WTC11 (cell line): Measurements from ENCODE around the gene SULT2A1. TPM values are rescaled to one million over a fixed set of nuclear protein-coding genes. Genes with fewer than 3 reads are reported as not detected.

Experiments used
- ATAC-seq: fragments of 200-7000 bp; cut with Tn5 transposase; 2 replicates; pipeline ENCODE4 v1.10.0; 2021; ENCODE audit warnings: mild to moderate bottlenecking, moderate library complexity
- CTCF ChIA-PET: fragments of 300-600 bp; sonication (Branson Sonifier 250); formaldehyde crosslinking; loops from one replicate; lab custom pipeline; 2021; ENCODE audit warnings: antibody characterized with exemption; lab: Charles Lee
- POLR2A ChIA-PET: fragments of 350-600 bp; sonication (Branson Sonifier 250); formaldehyde crosslinking; loops from one replicate; lab custom pipeline; 2021; ENCODE audit warnings: antibody characterized with exemption; lab: Charles Lee
- DNase-seq: peaks from one replicate; pipeline ENCODE4 v3.0.0; 2021; ENCODE audit warnings: low spot score
- H3K27ac Mint-ChIP-seq: 2 replicates; pipeline ENCODE4 v1.8.0; 2021; ENCODE audit warnings: mixed read lengths
- H3K27me3 Mint-ChIP-seq: 2 replicates; pipeline ENCODE4 v1.8.0; 2021; ENCODE audit warnings: low read depth, mild to moderate bottlenecking, moderate library complexity, mixed read lengths
- H3K36me3 Mint-ChIP-seq: 2 replicates; pipeline ENCODE4 v1.8.0; 2021; ENCODE audit warnings: mixed read lengths
- H3K4me1 Mint-ChIP-seq: 2 replicates; pipeline ENCODE4 v1.8.0; 2022; ENCODE audit warnings: mixed read lengths
- H3K4me3 Mint-ChIP-seq: 2 replicates; pipeline ENCODE4 v1.8.0; 2021; ENCODE audit warnings: mild to moderate bottlenecking, moderate library complexity, mixed read lengths
- H3K9me3 Mint-ChIP-seq: 2 replicates; pipeline ENCODE4 v1.8.0; 2021; ENCODE audit warnings: mixed read lengths
- CREM ChIP-seq: sonication (generic); formaldehyde crosslinking; IDR thresholded peaks from 2 replicates; pipeline ENCODE4 v1.8.1; 2022; ENCODE audit warnings: mild to moderate bottlenecking, missing genetic modification reagents, moderate library complexity
- CTCF ChIP-seq: fragments of 200-600 bp; IDR thresholded peaks from 2 replicates; pipeline ENCODE4 v1.8.0; 2022; ENCODE audit warnings: antibody characterized with exemption
- ELF4 ChIP-seq: sonication (generic); formaldehyde crosslinking; IDR thresholded peaks from 2 replicates; pipeline ENCODE4 v1.8.1; 2022; ENCODE audit warnings: low read depth, mild to moderate bottlenecking, moderate library complexity, missing genetic modification reagents
- ERG ChIP-seq: fragments of 250-450 bp; sonication (Bioruptor Pico); IDR thresholded peaks from 2 replicates; pipeline ENCODE4 v1.8.0; 2021; ENCODE audit warnings: mild to moderate bottlenecking
- ETV6 ChIP-seq: sonication (generic); formaldehyde crosslinking; IDR thresholded peaks from 2 replicates; pipeline ENCODE4 v1.8.1; 2022; ENCODE audit warnings: mild to moderate bottlenecking, missing genetic modification reagents
- GTF2I ChIP-seq: fragments of 250-450 bp; sonication (Bioruptor Pico); conservative IDR thresholded peaks from 2 replicates; pipeline ENCODE4 v1.4.0; 2021; ENCODE audit warnings: mild to moderate bottlenecking
- IRF1 ChIP-seq: sonication (generic); formaldehyde crosslinking; IDR thresholded peaks from 2 replicates; pipeline ENCODE4 v1.8.0; 2023; ENCODE audit warnings: missing genetic modification reagents
- IRF2 ChIP-seq: sonication (generic); formaldehyde crosslinking; IDR thresholded peaks from 2 replicates; pipeline ENCODE4 v1.8.0; 2022; ENCODE audit warnings: low read depth, missing genetic modification reagents, borderline replicate concordance
- JUN ChIP-seq: sonication (generic); formaldehyde crosslinking; IDR thresholded peaks from 2 replicates; pipeline ENCODE4 v1.8.0; 2023; ENCODE audit warnings: mild to moderate bottlenecking, missing genetic modification reagents
- MAX ChIP-seq: sonication (generic); formaldehyde crosslinking; IDR thresholded peaks from 2 replicates; pipeline ENCODE4 v1.8.0; 2022; ENCODE audit warnings: mild to moderate bottlenecking, missing genetic modification reagents
- MXD4 ChIP-seq: fragments of 250-450 bp; sonication (Bioruptor Pico); IDR thresholded peaks from 2 replicates; pipeline ENCODE4 v1.8.0; 2021; ENCODE audit warnings: mild to moderate bottlenecking, moderate library complexity, borderline replicate concordance
- SOX15 ChIP-seq: fragments of 250-450 bp; sonication (Bioruptor Pico); IDR thresholded peaks from 2 replicates; pipeline ENCODE4 v1.9.0; 2021; ENCODE audit warnings: mild to moderate bottlenecking
- USF2 ChIP-seq: sonication (generic); formaldehyde crosslinking; IDR thresholded peaks from 2 replicates; pipeline ENCODE4 v1.8.1; 2023; ENCODE audit warnings: mild to moderate bottlenecking, missing genetic modification reagents, moderate library complexity
- ZBTB43 ChIP-seq: sonication (generic); formaldehyde crosslinking; IDR thresholded peaks from 2 replicates; pipeline ENCODE4 v1.8.1; 2023; ENCODE audit warnings: mild to moderate bottlenecking, missing genetic modification reagents
- ZMAT4 ChIP-seq: fragments of 250-450 bp; sonication (Bioruptor Pico); IDR thresholded peaks from 2 replicates; pipeline ENCODE4 v1.9.0; 2021; ENCODE audit warnings: mild to moderate bottlenecking
- ZNF121 ChIP-seq: sonication (generic); formaldehyde crosslinking; IDR thresholded peaks from 2 replicates; pipeline ENCODE4 v1.8.0; 2023; ENCODE audit warnings: missing genetic modification reagents
- ZNF232 ChIP-seq: sonication (generic); formaldehyde crosslinking; IDR thresholded peaks from 2 replicates; pipeline ENCODE4 v1.8.0; 2022; ENCODE audit warnings: mild to moderate bottlenecking, missing genetic modification reagents
- ZNF317 ChIP-seq: sonication (generic); formaldehyde crosslinking; IDR thresholded peaks from 2 replicates; pipeline ENCODE4 v1.8.1; 2023; ENCODE audit warnings: low read depth, mild to moderate bottlenecking, moderate library complexity, missing genetic modification reagents, borderline replicate concordance
- total RNA-seq: library from RNA; stranded (reverse); gene quantifications from 3 replicates; pipeline ENCODE4 v1.2.3, GENCODE V29; 2021

SULT2A1 gene
- total RNA-seq, 1 experiment from 2014 or later = 0.31 TPM

GRCh38 chr19:47848425-47848822, 37.7 kb downstream of the SULT2A1 start:
- peak overlapping the region; percentile 69 for H3K4me3 Mint-ChIP-seq
- DNase-seq = no peak
- peak; percentile 100 for TF ChIP-seq ZNF121 (CRISPR knock-in tag)
- TF ChIP-seq ZNF317 (CRISPR knock-in tag) = no peak
- peak; percentile 96 for TF ChIP-seq GTF2I (CRISPR knock-in tag)
- TF ChIP-seq, all 79 proteins: peak for 2
- H3K27me3 Mint-ChIP-seq = no peaks in the 10 kb centered on the region
- ChIA-PET CTCF (interaction anchor here (0.7 to 3.2 kb wide), 16 partner anchors 9 to 401 kb away, joined by 3 to 54 read pairs (median 18); partner anchors contain the start of genes CRX and PLA2G4C), POLR2A (interaction anchor here (0.7 to 1.3 kb wide), 2 partner anchors 24 to 104 kb away, joined by 4 to 10 read pairs; no protein-coding TSS in a partner anchor)
- peaks cover 37% of the 10 kb centered on the region for H3K4me1 Mint-ChIP-seq
- no peaks in the 10 kb centered on the region for H3K9me3 Mint-ChIP-seq
- no peaks in the 10 kb centered on the region for H3K36me3 Mint-ChIP-seq
- peak overlapping the region; percentile 98 for H3K27ac Mint-ChIP-seq
- no peak for ATAC-seq

- H3K36me3 Mint-ChIP-seq = no peaks in the 10 kb centered on the region
- H3K27ac Mint-ChIP-seq = no peak overlapping the region
- no peaks in the 10 kb centered on the region; the same call in 1 of the 2 replicates for H3K27me3 Mint-ChIP-seq
- CTCF ChIA-PET = interaction anchor here (0.9 to 1.3 kb wide), 5 partner anchors 18 to 29 kb away, joined by 3 to 9 read pairs (median 4); no protein-coding TSS in a partner anchor
- TF ChIP-seq CTCF = no peak
- ATAC-seq (no peak), DNase-seq (no peak)
- H3K4me3 Mint-ChIP-seq = no peak overlapping the region
- POLR2A ChIA-PET = no interaction called here
- H3K4me1 Mint-ChIP-seq = peaks cover 26% of the 10 kb centered on the region
- no peaks in the 10 kb centered on the region for H3K9me3 Mint-ChIP-seq
Observed at GRCh38 chr19:47842941-47843340, 43.2 kb downstream of the SULT2A1 start.

- no peaks in the 10 kb centered on the region for H3K9me3 Mint-ChIP-seq
- no peaks in the 10 kb centered on the region; the same call in 1 of the 2 replicates for H3K27me3 Mint-ChIP-seq
- H3K27ac Mint-ChIP-seq = peak overlapping the region; percentile 92
- peaks cover 26% of the 10 kb centered on the region for H3K4me1 Mint-ChIP-seq
- ChIA-PET CTCF (interaction anchor here (0.6 to 1.8 kb wide), 15 partner anchors 9 to 433 kb away, joined by 3 to 50 read pairs (median 5); partner anchors contain the start of gene EHD2), POLR2A (interaction anchor here (0.5 to 1.3 kb wide), 2 partner anchors 10 to 230 kb away, joined by 5 to 8 read pairs; no protein-coding TSS in a partner anchor)
- H3K4me3 Mint-ChIP-seq = peak overlapping the region; percentile 33; the same call in 1 of the 2 replicates
- DNase-seq (peak; percentile 56), ATAC-seq (peak; percentile 97)
- TF ChIP-seq ZMAT4 (CRISPR knock-in tag) (no peak), ERG (CRISPR knock-in tag) (no peak), IRF1 (no peak), GTF2I (CRISPR knock-in tag) (no peak), ELF4 (CRISPR knock-in tag) (no peak), USF2 (CRISPR knock-in tag) (no peak), MAX (no peak), IRF2 (CRISPR knock-in tag) (no peak), MXD4 (CRISPR knock-in tag) (no peak), ETV6 (CRISPR knock-in tag) (no peak), SOX15 (CRISPR knock-in tag) (no peak), JUN (CRISPR knock-in tag) (no peak), ZNF232 (no peak), CREM (CRISPR knock-in tag) (no peak), ZBTB43 (CRISPR knock-in tag) (no peak)
- no peaks in the 10 kb centered on the region for H3K36me3 Mint-ChIP-seq
Observed at GRCh38 chr19:47839913-47840312, 46.2 kb downstream of the SULT2A1 start.
